Measurements from ENCODE around the gene KLRC2.
A peak's percentile ranks its signal among the peaks of the same experiment; 100 is the strongest.
"Not testable (repeated sequence)": the region's sequence is repeated elsewhere in the genome, so short reads cannot be mapped to it uniquely, and the experiment has no call there.

The KLRC2 gene

DNA sequence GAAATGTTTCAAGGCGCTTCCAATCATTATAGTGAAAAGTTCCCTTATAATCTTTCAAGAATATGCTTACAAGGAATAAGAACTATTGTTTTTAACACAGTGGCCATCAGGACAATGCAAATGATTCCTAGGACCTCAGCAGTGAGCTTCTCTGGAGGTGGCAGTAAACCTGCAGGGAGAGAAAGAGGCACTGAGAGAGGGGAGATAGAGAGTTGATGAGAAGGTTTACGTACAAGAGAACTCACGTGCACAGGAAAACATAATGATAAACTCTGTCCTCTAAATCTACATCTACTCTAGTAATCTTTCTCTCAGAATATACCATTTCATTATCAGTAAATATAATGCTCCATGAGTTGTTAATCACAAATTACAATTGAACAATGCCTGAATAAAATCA lies 27.0 kb downstream of the KLRC2 start:
- peaks cover 0 to 3% (median 0%) of the 10 kb centered on the region in 5 donors for H3K9me3 ChIP-seq (ENCODE audit: control insufficient read depth in 5 of 5, low read length in 5 of 5)
- no peak overlapping the region for H3K4me3 ChIP-seq (ENCODE audit: low read depth in 1 of 5, low read length in 5 of 5)
- H3K36me3 ChIP-seq (ENCODE audit: control insufficient read depth in 5 of 5, insufficient read depth in 5 of 5, low read length in 5 of 5), result no peaks in the 10 kb centered on the region
- H3K9ac ChIP-seq (ENCODE audit: low read length in 5 of 5), result no peak overlapping the region
- no peak overlapping the region for H3K27ac ChIP-seq (ENCODE audit: low read depth, low read length)
- no peaks in the 10 kb centered on the region for H3K27me3 ChIP-seq (ENCODE audit: control insufficient read depth in 5 of 5, insufficient read depth in 4 of 5, low read length in 5 of 5)
- H3K4me1 ChIP-seq (ENCODE audit: control insufficient read depth in 5 of 5, insufficient read depth in 5 of 5, low read length in 5 of 5), result no peaks in the 10 kb centered on the region

DNA sequence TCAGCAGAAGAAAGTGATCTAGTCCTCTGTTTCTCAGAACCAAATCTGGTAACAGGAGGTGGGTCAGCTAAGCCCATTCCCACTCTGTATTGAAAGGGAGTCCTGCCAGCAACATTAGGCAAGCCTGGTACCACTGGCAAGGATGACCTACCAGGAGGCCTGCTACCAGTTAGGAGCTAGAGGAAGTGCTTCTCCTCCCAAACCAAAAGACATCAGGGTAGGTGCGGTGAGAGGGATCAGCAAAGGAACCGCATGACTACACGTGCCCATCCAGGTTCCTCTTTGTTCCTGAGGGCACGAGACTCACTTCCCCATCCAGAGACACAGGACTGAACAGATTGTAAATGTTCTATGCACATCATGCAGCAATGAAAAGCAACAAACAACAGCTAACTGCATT lies 29.1 kb downstream of the KLRC2 start:
- H3K9ac ChIP-seq (ENCODE audit: low read length in 5 of 5), result no peak overlapping the region
- no peak overlapping the region for H3K4me3 ChIP-seq (ENCODE audit: low read depth in 1 of 5, low read length in 5 of 5)
- H3K27ac ChIP-seq (ENCODE audit: low read depth, low read length), result no peak overlapping the region
- H3K36me3 ChIP-seq (ENCODE audit: control insufficient read depth in 5 of 5, insufficient read depth in 5 of 5, low read length in 5 of 5), result no peaks in the 10 kb centered on the region
- H3K27me3 ChIP-seq (ENCODE audit: control insufficient read depth in 5 of 5, insufficient read depth in 4 of 5, low read length in 5 of 5), result no peaks in the 10 kb centered on the region
- H3K4me1 ChIP-seq (ENCODE audit: control insufficient read depth in 5 of 5, insufficient read depth in 5 of 5, low read length in 5 of 5), result no peaks in the 10 kb centered on the region
- H3K9me3 ChIP-seq (ENCODE audit: control insufficient read depth in 5 of 5, low read length in 5 of 5), result peaks cover 0 to 3% (median 0%) of the 10 kb centered on the region in 5 donors

DNA sequence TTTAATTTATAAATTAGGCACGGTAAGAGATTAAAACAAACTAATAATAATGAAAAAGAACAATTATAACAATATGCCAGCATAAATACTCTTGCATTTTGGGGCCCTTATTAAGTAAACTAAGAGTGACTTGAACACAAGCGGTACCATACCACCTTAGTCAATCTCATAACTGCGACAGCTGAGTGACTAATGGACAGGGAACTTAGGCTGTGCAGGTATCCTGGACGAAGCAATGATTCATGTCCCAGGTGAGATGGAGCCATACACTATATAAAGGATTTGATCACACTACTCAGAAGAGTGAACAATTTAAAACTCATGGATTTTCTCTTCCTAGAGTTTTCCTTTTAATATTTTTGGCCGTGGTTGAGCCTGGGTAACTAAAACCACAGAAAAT lies 30.5 kb downstream of the KLRC2 start:
- H3K27ac ChIP-seq (ENCODE audit: low read depth, low read length), result no peak overlapping the region
- no peaks in the 10 kb centered on the region for H3K4me1 ChIP-seq (ENCODE audit: control insufficient read depth in 5 of 5, insufficient read depth in 5 of 5, low read length in 5 of 5)
- no peak overlapping the region for H3K4me3 ChIP-seq (ENCODE audit: low read depth in 1 of 5, low read length in 5 of 5)
- peaks cover 0 to 3% (median 0%) of the 10 kb centered on the region in 5 donors for H3K9me3 ChIP-seq (ENCODE audit: control insufficient read depth in 5 of 5, low read length in 5 of 5)
- no peaks in the 10 kb centered on the region for H3K27me3 ChIP-seq (ENCODE audit: control insufficient read depth in 5 of 5, insufficient read depth in 4 of 5, low read length in 5 of 5)
- H3K36me3 ChIP-seq (ENCODE audit: control insufficient read depth in 5 of 5, insufficient read depth in 5 of 5, low read length in 5 of 5), result no peaks in the 10 kb centered on the region
- H3K9ac ChIP-seq (ENCODE audit: low read length in 5 of 5), result no peak overlapping the region

- Histone ChIP-seq H3K36me3 (ENCODE audit: control insufficient read depth in 5 of 5, insufficient read depth in 5 of 5, low read length in 5 of 5) (no peaks in the 10 kb centered on the region), H3K27me3 (ENCODE audit: control insufficient read depth in 5 of 5, insufficient read depth in 4 of 5, low read length in 5 of 5) (no peaks in the 10 kb centered on the region), H3K4me1 (ENCODE audit: control insufficient read depth in 5 of 5, insufficient read depth in 5 of 5, low read length in 5 of 5) (no peaks in the 10 kb centered on the region), H3K9ac (ENCODE audit: low read length in 5 of 5) (no peak overlapping the region), H3K27ac (ENCODE audit: low read depth, low read length) (no peak overlapping the region), H3K4me3 (ENCODE audit: low read depth in 1 of 5, low read length in 5 of 5) (no peak overlapping the region), H3K9me3 (ENCODE audit: control insufficient read depth in 5 of 5, low read length in 5 of 5) (peaks cover 0 to 3% (median 0%) of the 10 kb centered on the region in 5 donors)
Observed at GRCh38 chr12:10404798-10405197, 31.0 kb downstream of the KLRC2 start.

DNA sequence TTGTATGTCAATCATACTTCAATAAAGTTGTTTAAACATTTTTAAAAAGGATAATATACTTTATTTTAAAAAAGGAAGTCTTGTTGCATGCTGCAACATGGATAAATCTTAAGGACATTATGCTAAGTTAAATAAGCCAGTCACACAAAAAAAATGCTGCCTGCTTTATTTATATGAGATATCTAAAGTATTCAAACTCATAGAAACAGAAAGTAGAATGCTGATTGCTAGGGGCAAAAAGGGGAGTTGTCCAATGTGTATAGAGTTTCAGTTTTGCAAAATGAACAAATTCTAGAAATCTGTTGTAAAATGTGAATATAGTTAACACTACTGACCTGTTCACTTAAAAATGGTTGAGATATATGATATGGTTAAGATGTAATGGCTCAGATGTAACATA lies 35.0 kb downstream of the KLRC2 start:
- Histone ChIP-seq H3K36me3 (ENCODE audit: control insufficient read depth in 5 of 5, insufficient read depth in 5 of 5, low read length in 5 of 5) (no peaks in the 10 kb centered on the region), H3K4me1 (ENCODE audit: control insufficient read depth in 5 of 5, insufficient read depth in 5 of 5, low read length in 5 of 5) (peaks cover 0 to under 1% (median 0%) of the 10 kb centered on the region in 5 donors), H3K4me3 (ENCODE audit: low read depth in 1 of 5, low read length in 5 of 5) (no peak overlapping the region), H3K27me3 (ENCODE audit: control insufficient read depth in 5 of 5, insufficient read depth in 4 of 5, low read length in 5 of 5) (no peaks in the 10 kb centered on the region), H3K9ac (ENCODE audit: low read length in 5 of 5) (no peak overlapping the region), H3K27ac (ENCODE audit: low read depth, low read length) (no peak overlapping the region), H3K9me3 (ENCODE audit: control insufficient read depth in 5 of 5, low read length in 5 of 5) (peaks cover 0 to 3% (median 0%) of the 10 kb centered on the region in 5 donors)

DNA sequence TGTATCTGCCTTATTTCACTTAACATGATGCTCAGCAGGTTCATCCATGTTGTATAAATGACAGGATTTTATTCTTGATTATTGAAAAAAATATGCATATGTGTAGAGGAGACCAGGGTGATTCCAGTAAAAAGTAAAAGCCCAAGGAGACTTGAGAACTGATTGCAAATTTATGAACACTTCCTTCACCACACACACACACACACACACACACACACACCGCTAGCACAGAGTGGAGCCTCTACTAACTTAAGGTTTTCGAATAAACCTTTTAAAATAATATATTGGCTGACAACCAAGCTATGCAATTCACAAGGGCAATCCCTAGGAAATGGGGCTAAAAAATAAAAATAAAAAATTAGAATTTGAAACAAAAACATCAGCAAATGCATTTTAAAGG lies 37.6 kb downstream of the KLRC2 start:
- no peak overlapping the region for H3K27ac ChIP-seq (ENCODE audit: low read depth, low read length)
- peaks cover 0 to 10% (median 3%) of the 10 kb centered on the region in 5 donors for H3K4me1 ChIP-seq (ENCODE audit: control insufficient read depth in 5 of 5, insufficient read depth in 5 of 5, low read length in 5 of 5)

GRCh38 chr12:10397296-10397695 lies 38.5 kb downstream of the KLRC2 start:
- H3K27me3 ChIP-seq (ENCODE audit: control insufficient read depth in 5 of 5, insufficient read depth in 4 of 5, low read length in 5 of 5), result no peaks in the 10 kb centered on the region
- no peak overlapping the region for H3K4me3 ChIP-seq (ENCODE audit: low read depth in 1 of 5, low read length in 5 of 5)
- no peak overlapping the region for H3K9ac ChIP-seq (ENCODE audit: low read length in 5 of 5)
- peaks cover 0 to 15% (median 11%) of the 10 kb centered on the region in 5 donors for H3K4me1 ChIP-seq (ENCODE audit: control insufficient read depth in 5 of 5, insufficient read depth in 5 of 5, low read length in 5 of 5)
- H3K36me3 ChIP-seq (ENCODE audit: control insufficient read depth in 5 of 5, insufficient read depth in 5 of 5, low read length in 5 of 5), result no peaks in the 10 kb centered on the region
- no peak overlapping the region for H3K27ac ChIP-seq (ENCODE audit: low read depth, low read length)
- no peaks in the 10 kb centered on the region for H3K9me3 ChIP-seq (ENCODE audit: control insufficient read depth in 5 of 5, low read length in 5 of 5)

More for the DNA sequence above, 37.6 kb downstream of the KLRC2 start:
- no peaks in the 10 kb centered on the region for H3K36me3 ChIP-seq (ENCODE audit: control insufficient read depth in 5 of 5, insufficient read depth in 5 of 5, low read length in 5 of 5)
- no peaks in the 10 kb centered on the region for H3K9me3 ChIP-seq (ENCODE audit: control insufficient read depth in 5 of 5, low read length in 5 of 5)
- no peaks in the 10 kb centered on the region for H3K27me3 ChIP-seq (ENCODE audit: control insufficient read depth in 5 of 5, insufficient read depth in 4 of 5, low read length in 5 of 5)
- no peak overlapping the region for H3K4me3 ChIP-seq (ENCODE audit: low read depth in 1 of 5, low read length in 5 of 5)
- H3K9ac ChIP-seq (ENCODE audit: low read length in 5 of 5), result no peak overlapping the region

DNA sequence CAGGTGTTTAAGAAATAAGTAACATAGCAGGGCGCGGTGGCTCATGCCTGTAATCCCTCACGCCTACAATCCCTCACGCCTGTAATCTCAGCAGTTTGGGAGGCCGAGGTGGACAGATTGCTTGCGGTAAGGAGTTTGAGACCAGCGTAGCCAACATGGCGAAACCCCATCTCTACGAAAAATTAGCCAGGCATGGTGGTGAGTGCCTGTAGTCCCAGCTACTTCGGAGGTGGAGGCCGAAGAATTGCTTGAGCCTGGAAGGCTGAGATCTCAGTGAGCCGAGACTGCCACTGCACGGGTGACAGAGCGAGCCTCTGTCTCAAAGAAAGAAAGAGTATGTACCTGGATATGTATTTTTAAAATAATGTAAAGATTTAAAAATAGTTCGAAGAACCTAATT lies 39.6 kb downstream of the KLRC2 start:
- H3K9ac ChIP-seq (ENCODE audit: low read length in 5 of 5); H3K9me3 ChIP-seq (ENCODE audit: control insufficient read depth in 5 of 5, low read length in 5 of 5); H3K4me3 ChIP-seq (ENCODE audit: low read depth in 1 of 5, low read length in 5 of 5); H3K27me3 ChIP-seq (ENCODE audit: control insufficient read depth in 5 of 5, insufficient read depth in 4 of 5, low read length in 5 of 5); H3K27ac ChIP-seq (ENCODE audit: low read depth, low read length); H3K36me3 ChIP-seq (ENCODE audit: control insufficient read depth in 5 of 5, insufficient read depth in 5 of 5, low read length in 5 of 5): not testable (repeated sequence)
- H3K4me1 ChIP-seq (ENCODE audit: control insufficient read depth in 5 of 5, insufficient read depth in 5 of 5, low read length in 5 of 5), result peaks cover 0 to 21% (median 15%) of the 10 kb centered on the region in 5 donors

- no peak overlapping the region for H3K9ac ChIP-seq (ENCODE audit: low read length in 5 of 5)
- no peaks in the 10 kb centered on the region for H3K27me3 ChIP-seq (ENCODE audit: control insufficient read depth in 5 of 5, insufficient read depth in 4 of 5, low read length in 5 of 5)
- peak overlapping the region in 2 of 5 donors; percentile 8 to 20 for H3K4me3 ChIP-seq (ENCODE audit: low read depth in 1 of 5, low read length in 5 of 5)
Observed at GRCh38 chr12:10395390-10395998, 40.3 kb downstream of the KLRC2 start.

GRCh38 chr12:10394531-10395152 lies 41.2 kb downstream of the KLRC2 start:
- not testable (repeated sequence) for H3K36me3 ChIP-seq (ENCODE audit: control insufficient read depth in 5 of 5, insufficient read depth in 5 of 5, low read length in 5 of 5); H3K27ac ChIP-seq (ENCODE audit: low read depth, low read length)

More at GRCh38 chr12:10395390-10395998, 40.3 kb downstream of the KLRC2 start:
- peaks cover 0 to 21% (median 15%) of the 10 kb centered on the region in 5 donors for H3K4me1 ChIP-seq (ENCODE audit: control insufficient read depth in 5 of 5, insufficient read depth in 5 of 5, low read length in 5 of 5)
- no peak overlapping the region for H3K27ac ChIP-seq (ENCODE audit: low read depth, low read length)
- H3K9me3 ChIP-seq (ENCODE audit: control insufficient read depth in 5 of 5, low read length in 5 of 5), result no peaks in the 10 kb centered on the region
- no peaks in the 10 kb centered on the region for H3K36me3 ChIP-seq (ENCODE audit: control insufficient read depth in 5 of 5, insufficient read depth in 5 of 5, low read length in 5 of 5)

More at GRCh38 chr12:10394531-10395152, 41.2 kb downstream of the KLRC2 start:
- H3K4me1 ChIP-seq (ENCODE audit: control insufficient read depth in 5 of 5, insufficient read depth in 5 of 5, low read length in 5 of 5), result peaks cover 0 to 21% (median 15%) of the 10 kb centered on the region in 5 donors
- not testable (repeated sequence) for H3K27me3 ChIP-seq (ENCODE audit: control insufficient read depth in 5 of 5, insufficient read depth in 4 of 5, low read length in 5 of 5); H3K9ac ChIP-seq (ENCODE audit: low read length in 5 of 5); H3K9me3 ChIP-seq (ENCODE audit: control insufficient read depth in 5 of 5, low read length in 5 of 5); H3K4me3 ChIP-seq (ENCODE audit: low read depth in 1 of 5, low read length in 5 of 5)

Data from subcutaneous abdominal adipose tissue (tissue), 5 donors.